HUES48 (cell line): Measurements from ENCODE around the gene MVB12A.

ENCODE experiments used
- H3K27ac ChIP-seq: one replicate; pipeline ENCODE4 v1.7.0; 2013; ENCODE audit warnings: low read depth, low read length, inconsistent platforms
- H3K27me3 ChIP-seq: 2 replicates; pipeline ENCODE4 v1.6.1; 2013; ENCODE audit warnings: mild to moderate bottlenecking, low read length; ENCODE audit not compliant: control insufficient read depth, insufficient read depth
- H3K36me3 ChIP-seq: 2 replicates; pipeline ENCODE4 v1.6.1; 2013; ENCODE audit warnings: low read length; ENCODE audit not compliant: control insufficient read depth, insufficient read depth
- H3K4me1 ChIP-seq: 2 replicates; pipeline ENCODE4 v1.6.1; 2013; ENCODE audit warnings: mild to moderate bottlenecking, low read length; ENCODE audit not compliant: control insufficient read depth, insufficient read depth
- H3K4me3 ChIP-seq: 2 replicates; pipeline ENCODE4 v1.5.1; 2013; ENCODE audit warnings: mild to moderate bottlenecking, low read depth, low read length
- H3K9ac ChIP-seq: 2 replicates; pipeline ENCODE4 v1.6.1; 2013; ENCODE audit warnings: mild to moderate bottlenecking, low read depth, low read length, moderate library complexity
- H3K9me3 ChIP-seq: 2 replicates; pipeline ENCODE4 v1.6.1; 2013; ENCODE audit warnings: low read length; ENCODE audit not compliant: control insufficient read depth, insufficient read depth

Gene MVB12A

GRCh38 chr19:17405250-17406045, 14.4 kb upstream of the MVB12A start, which contains the start of gene BST2:
TSS of gene BST2 (minus strand) at chr19:17405630. CDS start at chr19:17405575, 55 bp downstream.
- H3K9me3 ChIP-seq: no peaks in the 10 kb centered on the region
- H3K27me3 ChIP-seq: no peaks in the 10 kb centered on the region
- H3K27ac ChIP-seq: peak within 1 kb of the TSS; percentile 95
- H3K4me1 ChIP-seq: peaks cover 8% of the 10 kb centered on the region; the same call in 1 of the 2 replicates
- H3K4me3 ChIP-seq: peak within 1 kb of the TSS; percentile 60
- no peaks in the 10 kb centered on the region; the same call in 1 of the 2 replicates for H3K36me3 ChIP-seq
- peak within 1 kb of the TSS; percentile 67 for H3K9ac ChIP-seq

GRCh38 chr19:17406046-17406886, 13.6 kb upstream of the MVB12A start:
- H3K27ac ChIP-seq: peak overlapping the region; percentile 95
- 0 out of 2 replicates have a peak overlapping the region, but pooled peaks have one; percentile 10 for H3K9ac ChIP-seq
- H3K9me3 ChIP-seq: no peaks in the 10 kb centered on the region
- H3K27me3 ChIP-seq: no peaks in the 10 kb centered on the region
- H3K4me3 ChIP-seq: no peak overlapping the region
- no peaks in the 10 kb centered on the region; the same call in 1 of the 2 replicates for H3K36me3 ChIP-seq
- peaks cover 8% of the 10 kb centered on the region; the same call in 1 of the 2 replicates for H3K4me1 ChIP-seq

- peak overlapping the region; percentile 35 for H3K27ac ChIP-seq
- no peak overlapping the region for H3K9ac ChIP-seq
- no peak overlapping the region for H3K4me3 ChIP-seq
- no peaks in the 10 kb centered on the region for H3K9me3 ChIP-seq
- H3K27me3 ChIP-seq: no peaks in the 10 kb centered on the region
- H3K4me1 ChIP-seq: peaks cover 8% of the 10 kb centered on the region; the same call in 1 of the 2 replicates
- no peaks in the 10 kb centered on the region; the same call in 1 of the 2 replicates for H3K36me3 ChIP-seq
Observed at GRCh38 chr19:17406887-17407196, 13.0 kb upstream of the MVB12A start.

GRCh38 chr19:17409990-17410389, 9.9 kb upstream of the MVB12A start:
- Histone ChIP-seq H3K9ac (no peak overlapping the region), H3K27me3 (no peaks in the 10 kb centered on the region; the same call in 1 of the 2 replicates), H3K9me3 (no peaks in the 10 kb centered on the region), H3K36me3 (no peaks in the 10 kb centered on the region), H3K4me1 (peaks cover 14% of the 10 kb centered on the region; the same call in 1 of the 2 replicates), H3K4me3 (no peak overlapping the region), H3K27ac (no peak overlapping the region)

GRCh38 chr19:17411801-17412200, 8.0 kb upstream of the MVB12A start:
- Histone ChIP-seq H3K4me3 (no peak overlapping the region), H3K36me3 (no peaks in the 10 kb centered on the region), H3K27me3 (peaks cover 9% of the 10 kb centered on the region), H3K27ac (no peak overlapping the region), H3K4me1 (peaks cover 15% of the 10 kb centered on the region; the same call in 1 of the 2 replicates), H3K9me3 (no peaks in the 10 kb centered on the region), H3K9ac (no peak overlapping the region)

GRCh38 chr19:17414097-17414496, 5.8 kb upstream of the MVB12A start:
- peak overlapping the region; percentile 94 for H3K27ac ChIP-seq
- no peaks in the 10 kb centered on the region for H3K9me3 ChIP-seq
- H3K9ac ChIP-seq: no peak overlapping the region
- H3K4me3 ChIP-seq: no peak overlapping the region
- peaks cover 11% of the 10 kb centered on the region for H3K27me3 ChIP-seq
- H3K36me3 ChIP-seq: no peaks in the 10 kb centered on the region
- H3K4me1 ChIP-seq: peaks cover 19% of the 10 kb centered on the region; the same call in 1 of the 2 replicates

GRCh38 chr19:17415121-17415520, 4.7 kb upstream of the MVB12A start:
- peak overlapping the region; percentile 94 for H3K27ac ChIP-seq
- H3K9ac ChIP-seq: no peak overlapping the region
- H3K4me1 ChIP-seq: peaks cover 21% of the 10 kb centered on the region; the same call in 1 of the 2 replicates
- no peaks in the 10 kb centered on the region for H3K9me3 ChIP-seq
- H3K27me3 ChIP-seq: peaks cover 11% of the 10 kb centered on the region
- no peaks in the 10 kb centered on the region for H3K36me3 ChIP-seq
- peak overlapping the region; percentile 48 for H3K4me3 ChIP-seq

- Histone ChIP-seq H3K9ac (no peak overlapping the region), H3K4me1 (peaks cover 19% of the 10 kb centered on the region; the same call in 1 of the 2 replicates), H3K27ac (peak overlapping the region; percentile 82), H3K4me3 (peak overlapping the region; percentile 56; the same call in 1 of the 2 replicates), H3K36me3 (0 out of 2 replicates have a peak, but pooled peaks cover 3% of the 10 kb centered on the region), H3K9me3 (no peaks in the 10 kb centered on the region), H3K27me3 (peaks cover 11% of the 10 kb centered on the region)
Observed at GRCh38 chr19:17418710-17419109, 1.1 kb upstream of the MVB12A start.

GRCh38 chr19:17419154-17419620, 660 bp upstream of the MVB12A start:
- peaks cover 19% of the 10 kb centered on the region; the same call in 1 of the 2 replicates for H3K4me1 ChIP-seq
- 0 out of 2 replicates have a peak, but pooled peaks cover 5% of the 10 kb centered on the region for H3K36me3 ChIP-seq
- peaks cover 11% of the 10 kb centered on the region for H3K27me3 ChIP-seq
- H3K9me3 ChIP-seq: no peaks in the 10 kb centered on the region
- peak overlapping the region; percentile 56 for H3K4me3 ChIP-seq
- peak overlapping the region; percentile 82 for H3K27ac ChIP-seq
- H3K9ac ChIP-seq: peak overlapping the region; percentile 27; the same call in 1 of the 2 replicates

GRCh38 chr19:17420475-17420924, 653 bp downstream of the MVB12A start:
- H3K27me3 ChIP-seq: peaks cover 11% of the 10 kb centered on the region
- no peak overlapping the region for H3K9ac ChIP-seq
- peak overlapping the region; percentile 35 for H3K27ac ChIP-seq
- H3K4me1 ChIP-seq: peaks cover 18% of the 10 kb centered on the region; the same call in 1 of the 2 replicates
- 0 out of 2 replicates have a peak, but pooled peaks cover 5% of the 10 kb centered on the region for H3K36me3 ChIP-seq
- no peaks in the 10 kb centered on the region for H3K9me3 ChIP-seq
- H3K4me3 ChIP-seq: peak overlapping the region; percentile 75
